Immature natural killer cell (primary cell): ENCODE results near the gene RAD51B. TPM values are rescaled to one million over a fixed set of nuclear protein-coding genes. Genes with fewer than 3 reads are reported as not detected.

Experiments
- DNase-seq, 3 donors: peaks; one replicate each; pipeline ENCODE4 v3.0.0; 2022; ENCODE audit warnings: mixed read lengths in 1 of 3
- H3K27ac Mint-ChIP-seq, 6 donors: one replicate each; pipeline ENCODE4 v1.8.0; 2020; ENCODE audit warnings: mixed read lengths in 6 of 6, mild to moderate bottlenecking in 5 of 6, inconsistent platforms in 4 of 6, moderate library complexity in 3 of 6
- H3K27me3 Mint-ChIP-seq, 3 donors: one replicate each; pipeline ENCODE4 v1.8.0; 2020 to 2021; ENCODE audit warnings: low read depth in 3 of 3, mild to moderate bottlenecking in 3 of 3, mixed read lengths in 3 of 3, moderate library complexity in 3 of 3, inconsistent platforms in 1 of 3
- H3K36me3 Mint-ChIP-seq, 3 donors: one replicate each; pipeline ENCODE4 v1.8.0; 2020; ENCODE audit warnings: mixed read lengths in 3 of 3, inconsistent platforms in 2 of 3, mild to moderate bottlenecking in 2 of 3
- H3K4me1 Mint-ChIP-seq, 2 donors: one replicate each; pipeline ENCODE4 v1.8.0; 2020; ENCODE audit warnings: inconsistent platforms in 2 of 2, mild to moderate bottlenecking in 2 of 2, mixed read lengths in 2 of 2, moderate library complexity in 1 of 2
- H3K4me3 Mint-ChIP-seq, 5 donors: one replicate each; pipeline ENCODE4 v1.8.0; 2020; ENCODE audit warnings: mild to moderate bottlenecking in 5 of 5, mixed read lengths in 5 of 5, inconsistent platforms in 3 of 5, moderate library complexity in 3 of 5
- H3K9me3 Mint-ChIP-seq, 6 donors: one replicate each; pipeline ENCODE4 v1.8.0; 2020; ENCODE audit warnings: mild to moderate bottlenecking in 6 of 6, mixed read lengths in 6 of 6, inconsistent platforms in 4 of 6, moderate library complexity in 3 of 6
- polyA plus RNA-seq, 3 donors: library from polyadenylated mRNA; unstranded; fragments of 300-500 nt; fragmentation: Illumina TruSeq; gene quantifications; one replicate each; pipeline ENCODE4 v1.2.3, GENCODE V29; 2021

Gene RAD51B
- polyA plus RNA-seq, 3 donors from 2014 or later = 17.6 to 20.8 (median 17.7) TPM

DNA sequence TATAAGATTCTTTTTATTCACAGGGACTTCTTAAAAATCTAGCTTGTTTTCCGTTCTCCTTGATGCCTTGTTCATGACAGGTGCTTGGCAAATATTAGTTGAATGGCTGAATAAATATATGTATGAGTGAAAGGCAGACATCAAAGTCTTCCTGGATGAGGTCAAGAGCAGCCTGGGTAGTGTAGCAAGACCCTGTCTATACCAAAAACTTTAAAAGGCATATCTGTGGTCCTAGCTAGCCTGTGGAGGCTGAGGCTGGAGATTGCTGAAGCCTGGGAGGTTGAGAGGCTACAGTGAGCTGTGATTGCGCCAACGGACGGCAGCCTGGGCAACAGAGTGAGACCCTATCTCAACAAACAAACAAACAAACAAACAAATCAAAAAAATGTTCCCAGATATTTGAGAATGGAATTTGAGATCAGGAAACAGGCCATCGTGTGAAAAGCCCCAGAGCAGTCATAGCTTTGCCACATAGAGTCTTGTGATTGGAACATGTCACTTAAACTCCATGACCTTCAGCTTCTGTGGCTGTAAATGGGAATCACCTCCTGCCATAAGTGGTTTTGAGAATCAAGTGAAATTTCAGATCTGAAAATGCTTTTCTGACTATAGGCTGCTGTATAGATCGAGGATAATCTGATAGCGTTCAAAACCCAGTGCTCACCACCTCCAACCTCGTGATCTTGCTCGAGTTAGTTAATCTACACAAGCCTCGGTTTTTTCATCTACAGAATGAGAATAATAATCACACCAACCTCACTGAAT is 908.9 kb downstream of the RAD51B start:
- Mint-ChIP-seq H3K4me1 (peaks cover 16 to 29% of the 10 kb centered on the region in 2 donors), H3K27me3 (peaks cover 0 to 4% (median 0%) of the 10 kb centered on the region in 3 donors), H3K4me3 (no peak overlapping the region), H3K36me3 (no peaks in the 10 kb centered on the region), H3K9me3 (no peaks in the 10 kb centered on the region), H3K27ac (no peak overlapping the region)
- DNase-seq = no peak

DNA sequence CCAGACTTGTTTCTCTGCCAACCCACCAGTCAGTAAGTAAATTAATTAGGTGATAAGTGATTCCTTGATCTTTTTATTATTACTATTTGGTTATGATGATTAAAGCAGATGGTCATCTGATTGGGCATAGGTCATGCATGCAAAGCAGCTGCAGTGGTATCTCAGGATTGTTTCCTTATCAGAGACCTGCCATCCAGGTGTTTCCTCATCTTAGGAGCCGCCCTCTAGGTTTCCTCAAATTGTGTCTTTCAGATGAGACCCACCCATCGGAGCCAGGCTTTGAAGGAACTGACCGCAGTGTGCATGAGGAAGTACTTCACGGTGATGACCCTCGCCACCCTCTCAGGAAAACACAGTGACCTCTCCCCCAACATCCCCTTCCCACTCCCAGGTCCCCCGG is 910.0 kb downstream of the RAD51B start:
- Mint-ChIP-seq H3K4me3 (no peak overlapping the region), H3K27ac (no peak overlapping the region), H3K9me3 (no peaks in the 10 kb centered on the region), H3K27me3 (peaks cover 0 to 4% (median 0%) of the 10 kb centered on the region in 3 donors), H3K4me1 (peaks cover 26 to 39% of the 10 kb centered on the region in 2 donors), H3K36me3 (no peaks in the 10 kb centered on the region)
- DNase-seq = no peak

DNA sequence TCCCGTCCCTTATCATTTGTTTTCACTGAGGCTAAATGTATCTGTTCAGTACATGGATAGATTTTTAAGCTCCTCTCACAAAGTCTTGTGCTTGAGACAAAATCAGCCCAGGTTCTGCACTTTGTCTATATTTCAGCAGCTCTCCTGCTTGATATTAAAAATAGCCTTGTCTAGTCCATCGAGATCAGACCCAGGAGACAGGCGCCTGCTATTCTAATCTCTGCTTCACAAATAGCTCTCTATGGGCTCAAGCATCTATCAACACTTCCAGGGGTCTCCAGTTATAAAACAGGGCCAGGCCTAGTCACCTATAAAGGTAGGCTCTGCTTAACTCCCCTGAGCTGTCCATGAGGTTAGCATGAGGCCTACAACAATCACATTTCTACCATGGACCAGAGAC is 910.8 kb downstream of the RAD51B start:
- H3K36me3 Mint-ChIP-seq = no peaks in the 10 kb centered on the region

DNA sequence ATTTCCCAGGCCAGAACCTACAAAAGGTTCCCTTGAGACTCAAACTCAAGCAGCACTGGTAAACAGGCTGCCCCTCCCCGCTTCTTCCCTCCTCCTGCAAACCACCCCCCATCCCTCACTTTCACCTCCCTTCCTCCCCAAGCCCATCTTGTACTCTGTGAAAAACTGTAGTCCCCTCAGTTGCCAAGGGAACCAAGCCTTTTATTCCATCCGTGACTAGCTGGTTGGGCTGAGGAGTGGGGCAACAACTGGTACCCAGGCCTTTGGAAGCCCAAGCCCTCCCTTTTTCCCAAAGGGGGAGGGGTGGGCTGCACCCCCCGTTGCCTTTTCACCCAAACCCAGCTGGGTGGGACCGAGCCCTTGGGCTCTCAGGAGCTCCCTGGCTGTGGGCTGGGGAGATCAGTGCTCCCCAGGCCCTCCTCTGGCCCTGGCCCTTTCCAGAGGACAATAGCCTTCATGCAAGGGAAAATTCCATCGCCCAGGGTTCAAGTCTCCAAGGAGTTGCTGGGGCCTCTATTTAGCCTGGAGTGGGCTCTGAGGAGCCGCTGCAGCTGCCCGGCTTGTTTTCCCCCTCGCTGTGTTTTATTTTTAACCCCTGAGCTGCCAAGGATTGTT is 911.3 kb downstream of the RAD51B start:
- no peaks in the 10 kb centered on the region for H3K9me3 Mint-ChIP-seq
- peaks cover 39 to 53% of the 10 kb centered on the region in 2 donors for H3K4me1 Mint-ChIP-seq
- H3K4me3 Mint-ChIP-seq = no peak overlapping the region
- H3K36me3 Mint-ChIP-seq = no peaks in the 10 kb centered on the region
- H3K27me3 Mint-ChIP-seq = peaks cover 0 to 3% (median 0%) of the 10 kb centered on the region in 3 donors
- DNase-seq = no peak
- H3K27ac Mint-ChIP-seq = no peak overlapping the region

More for the DNA sequence above, 910.8 kb downstream of the RAD51B start:
- Mint-ChIP-seq H3K27me3 (peaks cover 0 to 4% (median 0%) of the 10 kb centered on the region in 3 donors), H3K27ac (no peak overlapping the region), H3K4me1 (peaks cover 34 to 47% of the 10 kb centered on the region in 2 donors), H3K9me3 (no peaks in the 10 kb centered on the region), H3K4me3 (no peak overlapping the region)
- no peak for DNase-seq

DNA sequence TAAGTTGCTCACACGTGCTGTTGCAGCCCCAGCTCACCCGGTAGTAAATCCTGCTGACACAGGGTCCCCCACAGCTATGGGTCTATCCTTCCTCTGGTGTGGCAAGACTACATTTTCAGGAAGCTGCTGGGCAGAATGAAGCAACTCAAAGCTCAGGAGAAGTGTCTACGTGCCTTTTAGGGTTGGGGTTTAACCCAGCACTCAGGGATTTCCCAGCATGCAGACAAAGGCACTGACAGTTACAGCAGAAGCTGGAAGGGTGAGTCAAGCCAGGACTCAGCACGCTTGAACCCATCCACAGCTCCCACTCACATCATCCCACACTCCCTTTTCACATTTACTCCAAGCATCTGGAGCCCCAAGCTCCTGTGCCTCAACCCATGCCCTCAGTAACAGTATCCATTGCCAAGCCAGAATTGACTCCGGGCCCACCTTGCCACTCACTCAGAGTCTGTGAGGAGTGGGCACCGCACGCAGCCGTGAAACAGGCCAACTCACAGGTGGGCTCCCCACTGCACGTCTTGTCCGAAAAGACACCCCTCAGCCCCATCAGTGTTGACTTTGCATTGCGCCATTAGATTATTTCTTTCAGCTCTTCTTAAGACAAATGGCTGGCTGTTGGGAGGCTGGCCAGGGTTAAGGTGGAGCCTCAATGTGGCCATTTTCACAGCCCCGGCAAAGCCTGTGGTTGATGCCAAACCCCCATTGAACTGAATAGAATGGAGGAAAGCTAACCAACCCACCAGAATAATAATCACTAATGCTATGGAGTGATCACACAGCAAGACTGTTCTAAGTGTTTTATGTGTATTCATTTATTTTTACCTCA is 913.7 kb downstream of the RAD51B start:
- Mint-ChIP-seq H3K4me1 (peaks cover 46 to 50% of the 10 kb centered on the region in 2 donors), H3K27me3 (peaks cover 0 to 2% (median 0%) of the 10 kb centered on the region in 3 donors), H3K9me3 (no peaks in the 10 kb centered on the region), H3K4me3 (peak overlapping the region; percentile 2 to 51 (median 38)), H3K36me3 (no peaks in the 10 kb centered on the region), H3K27ac (peak overlapping the region; percentile 40 to 90 (median 74))
- DNase-seq = no peak

DNA sequence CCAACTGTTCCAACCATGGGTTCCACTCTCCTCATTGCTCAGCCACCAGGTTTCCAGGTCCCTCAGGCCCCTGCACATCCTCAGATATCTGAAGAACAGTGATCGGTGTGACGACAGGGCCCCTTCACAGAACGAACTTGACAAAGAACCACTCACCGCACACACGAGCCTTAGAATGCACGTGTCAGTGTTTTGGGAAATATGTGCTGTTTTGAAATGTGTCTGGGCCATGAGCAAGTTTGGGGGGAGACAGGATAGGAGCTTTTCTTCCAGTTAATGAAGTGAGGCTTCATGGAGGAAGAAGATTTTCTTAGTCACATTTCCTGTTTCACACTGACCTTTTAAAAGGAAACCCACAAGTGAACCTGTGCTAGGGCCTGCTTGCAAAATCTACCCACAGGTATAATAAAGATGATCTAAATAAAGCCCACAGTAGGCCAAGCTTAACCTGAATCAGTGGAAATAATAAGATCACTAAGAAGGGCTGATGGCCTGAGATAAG is 914.7 kb downstream of the RAD51B start:
- DNase-seq = peak; percentile 58 to 62 (median 59)
- no peaks in the 10 kb centered on the region for H3K9me3 Mint-ChIP-seq
- H3K27me3 Mint-ChIP-seq = peaks cover 0 to 1% (median 0%) of the 10 kb centered on the region in 3 donors
- H3K36me3 Mint-ChIP-seq = no peaks in the 10 kb centered on the region
- peaks cover 46 to 50% of the 10 kb centered on the region in 2 donors for H3K4me1 Mint-ChIP-seq
- peak overlapping the region; percentile 22 to 71 (median 65) for H3K4me3 Mint-ChIP-seq
- peak overlapping the region; percentile 54 to 90 (median 80) for H3K27ac Mint-ChIP-seq

DNA sequence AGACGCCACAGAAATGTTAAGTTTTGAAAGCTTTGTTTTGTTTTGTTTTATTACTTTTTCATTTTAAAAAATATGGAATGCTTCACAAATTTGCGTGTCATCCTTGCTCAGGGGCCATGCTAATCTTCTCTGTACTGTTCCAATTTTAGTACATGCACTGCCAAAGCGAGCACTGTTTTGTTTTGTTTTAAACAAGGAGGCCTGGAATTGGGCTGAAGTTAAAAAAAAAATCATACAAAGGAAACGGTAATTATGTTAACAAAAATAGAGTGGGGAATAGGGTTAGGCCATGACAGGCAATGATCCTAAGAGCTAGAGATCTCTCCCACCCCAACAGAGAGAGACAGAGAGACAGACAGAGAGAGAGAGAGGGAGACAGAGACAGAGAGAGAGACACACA is 916.3 kb downstream of the RAD51B start:
- peaks cover 0 to 5% (median 0%) of the 10 kb centered on the region in 3 donors for H3K36me3 Mint-ChIP-seq
- H3K27ac Mint-ChIP-seq = peak overlapping the region in 4 of 6 donors; percentile 7 to 68 (median 59)
- peaks cover 0 to 1% (median 0%) of the 10 kb centered on the region in 3 donors for H3K27me3 Mint-ChIP-seq
- no peak overlapping the region for H3K4me3 Mint-ChIP-seq
- H3K4me1 Mint-ChIP-seq = peaks cover 43 to 50% of the 10 kb centered on the region in 2 donors
- no peak for DNase-seq
- no peaks in the 10 kb centered on the region for H3K9me3 Mint-ChIP-seq

DNA sequence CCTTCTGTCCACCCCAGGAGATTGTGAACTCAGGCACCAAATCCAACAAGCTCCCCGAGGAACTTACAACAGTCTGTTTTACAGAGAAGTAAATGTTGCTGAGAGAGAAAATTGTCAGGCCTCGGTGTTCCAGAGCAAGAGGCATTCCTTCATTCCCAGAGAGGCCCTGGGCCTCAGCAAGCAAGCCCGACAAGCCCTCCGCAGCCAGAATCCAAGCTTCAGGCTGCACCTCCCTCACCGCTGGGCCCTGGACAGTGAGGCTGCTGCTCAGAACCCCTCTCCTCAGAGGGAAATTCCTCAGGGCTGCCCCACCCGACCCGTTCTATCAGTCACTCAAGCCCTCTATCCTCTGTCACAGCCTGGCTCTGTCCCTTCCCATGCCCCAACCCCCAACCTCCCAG is 916.9 kb downstream of the RAD51B start:
- Mint-ChIP-seq H3K4me3 (no peak overlapping the region), H3K27me3 (peaks cover 0 to 3% (median 0%) of the 10 kb centered on the region in 3 donors), H3K4me1 (peaks cover 43 to 50% of the 10 kb centered on the region in 2 donors)

DNA sequence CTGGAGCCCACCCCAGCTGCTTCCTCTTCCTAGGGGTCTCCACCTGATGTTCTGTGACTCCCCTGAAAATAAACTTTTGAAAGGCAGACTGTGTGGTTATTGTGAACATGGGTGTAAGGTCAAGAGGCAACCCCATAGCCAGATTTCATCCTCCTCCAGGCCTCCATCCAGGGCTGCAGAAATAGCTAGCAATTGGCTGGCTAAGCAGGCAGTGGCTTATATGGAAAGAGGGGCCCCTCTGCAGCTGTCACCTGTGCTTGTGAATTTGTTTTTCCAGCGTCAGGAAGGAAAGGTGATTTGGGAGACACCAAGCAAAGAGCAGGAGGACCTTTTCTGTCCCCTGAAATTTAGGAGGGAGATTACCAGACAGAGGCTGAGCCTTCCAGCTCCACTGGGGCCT is 917.5 kb downstream of the RAD51B start:
- peaks cover 0 to 5% (median 3%) of the 10 kb centered on the region in 3 donors for H3K36me3 Mint-ChIP-seq
- peaks cover 0 to 3% (median 0%) of the 10 kb centered on the region in 3 donors for H3K27me3 Mint-ChIP-seq
- peak overlapping the region in 1 of 6 donors; percentile 53 for H3K27ac Mint-ChIP-seq
- DNase-seq = no peak
- no peak overlapping the region for H3K4me3 Mint-ChIP-seq
- peaks cover 43 to 45% of the 10 kb centered on the region in 2 donors for H3K4me1 Mint-ChIP-seq
- no peaks in the 10 kb centered on the region for H3K9me3 Mint-ChIP-seq

More for the DNA sequence above, 916.9 kb downstream of the RAD51B start:
- Mint-ChIP-seq H3K9me3 (no peaks in the 10 kb centered on the region), H3K36me3 (peaks cover 0 to 5% (median 3%) of the 10 kb centered on the region in 3 donors), H3K27ac (peak overlapping the region in 3 of 6 donors; percentile 53 to 68 (median 65))
- DNase-seq = no peak

DNA sequence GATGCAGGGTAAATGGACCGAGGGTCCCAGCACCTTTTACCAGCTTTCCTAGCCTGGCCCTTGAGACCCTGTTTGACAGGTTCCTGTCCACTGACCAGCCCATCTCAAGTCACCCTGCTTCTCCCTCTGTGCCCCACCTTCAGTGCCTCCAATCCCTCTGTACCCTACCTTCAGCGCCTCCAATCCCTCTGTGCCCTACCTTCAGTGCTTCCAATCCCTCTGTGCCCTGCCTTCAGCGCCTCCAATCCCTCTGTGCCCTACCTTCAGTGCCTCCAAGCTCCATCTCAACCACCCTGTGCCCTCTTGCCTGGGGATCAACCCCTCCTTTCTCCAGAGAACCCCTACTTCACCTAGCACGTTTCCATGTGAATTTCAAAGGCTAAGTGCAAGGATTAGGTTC is 919.0 kb downstream of the RAD51B start:
- peaks cover 0 to 5% (median 3%) of the 10 kb centered on the region in 3 donors for H3K36me3 Mint-ChIP-seq
- no peak for DNase-seq
- no peak overlapping the region for H3K27ac Mint-ChIP-seq
- no peak overlapping the region for H3K4me3 Mint-ChIP-seq
- peaks cover 0 to 3% (median 0%) of the 10 kb centered on the region in 3 donors for H3K27me3 Mint-ChIP-seq
- no peaks in the 10 kb centered on the region for H3K9me3 Mint-ChIP-seq
- H3K4me1 Mint-ChIP-seq = peaks cover 31 to 33% of the 10 kb centered on the region in 2 donors

DNA sequence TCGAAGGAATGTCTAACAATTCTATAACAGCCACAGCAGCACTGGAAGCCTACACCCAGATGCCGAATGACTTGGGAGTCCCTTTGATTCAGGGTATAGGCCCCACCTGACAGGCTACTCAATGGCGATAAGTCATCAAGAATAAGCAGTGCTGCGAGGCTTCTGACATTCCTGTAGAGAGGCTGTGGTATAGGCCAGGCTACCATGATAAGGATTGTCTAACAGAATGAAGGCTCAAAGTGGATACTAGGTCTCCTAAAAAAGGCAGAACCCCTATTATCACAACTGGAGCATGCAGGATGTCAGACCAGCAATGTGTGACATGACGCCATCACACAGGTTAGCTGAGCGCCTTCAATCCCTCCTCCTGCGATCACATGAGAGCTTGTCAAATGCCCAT is 920.1 kb downstream of the RAD51B start:
- H3K36me3 Mint-ChIP-seq = peaks cover 0 to 8% (median 3%) of the 10 kb centered on the region in 3 donors
- no peak overlapping the region for H3K4me3 Mint-ChIP-seq
- H3K4me1 Mint-ChIP-seq = peaks cover 19 to 22% of the 10 kb centered on the region in 2 donors
- no peak overlapping the region for H3K27ac Mint-ChIP-seq
- peaks cover 0 to 3% (median 2%) of the 10 kb centered on the region in 3 donors for H3K27me3 Mint-ChIP-seq
- no peak for DNase-seq
- H3K9me3 Mint-ChIP-seq = no peaks in the 10 kb centered on the region

DNA sequence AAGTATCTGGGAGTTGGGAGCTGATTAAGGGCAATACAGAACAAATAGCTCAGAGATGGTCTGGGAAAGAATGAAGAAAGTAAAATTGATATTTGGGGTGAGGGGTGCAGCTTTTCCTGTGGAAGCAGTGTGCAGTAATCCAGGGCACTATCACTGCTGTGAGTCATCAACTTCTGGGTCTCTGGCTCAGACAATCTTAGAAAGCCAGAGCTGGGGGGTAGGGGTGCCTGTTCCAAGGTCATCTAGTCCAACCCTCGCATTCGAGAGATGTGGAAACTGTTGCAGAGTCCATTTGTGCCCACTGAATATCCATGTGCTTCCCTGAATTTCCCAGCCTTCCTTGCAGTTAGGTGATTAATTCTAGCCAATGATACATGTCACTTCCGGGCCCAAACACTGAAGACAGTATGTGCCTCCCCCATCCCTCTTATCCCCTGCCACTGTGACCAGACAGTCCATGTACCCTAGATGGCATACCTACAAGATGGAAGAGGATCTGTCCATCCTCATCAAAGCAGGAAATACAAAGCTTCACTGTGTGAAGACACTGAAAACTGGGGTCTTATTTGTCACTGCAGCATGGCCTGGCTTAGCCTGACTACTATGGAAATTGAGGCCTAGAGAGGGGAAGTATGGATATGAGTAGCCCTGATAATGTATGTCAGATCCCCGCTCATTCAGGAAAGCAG is 921.4 kb downstream of the RAD51B start:
- Mint-ChIP-seq H3K9me3 (no peaks in the 10 kb centered on the region), H3K4me3 (no peak overlapping the region), H3K27me3 (peaks cover 0 to 6% (median 2%) of the 10 kb centered on the region in 3 donors), H3K4me1 (peaks cover 7 to 10% of the 10 kb centered on the region in 2 donors), H3K27ac (no peak overlapping the region), H3K36me3 (peaks cover 0 to 8% (median 3%) of the 10 kb centered on the region in 3 donors)
- DNase-seq = no peak

DNA sequence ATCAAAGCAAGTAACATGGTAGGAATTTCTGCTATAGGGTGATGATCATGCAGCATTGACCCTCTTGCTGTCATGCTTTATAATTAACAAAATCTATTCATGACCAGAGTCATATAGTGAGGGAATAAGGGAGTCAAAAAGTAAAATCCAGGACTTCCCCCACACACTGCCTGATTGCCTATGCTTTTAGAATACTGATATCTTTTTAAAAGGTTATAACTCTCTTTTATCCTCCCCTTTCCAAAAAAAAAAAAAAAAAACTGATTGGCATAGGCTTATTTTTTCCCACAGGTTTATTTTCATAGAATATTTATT is 921.9 kb downstream of the RAD51B start:
- peaks cover 0 to 6% (median 2%) of the 10 kb centered on the region in 3 donors for H3K27me3 Mint-ChIP-seq
- no peak for DNase-seq
- H3K27ac Mint-ChIP-seq = no peak overlapping the region
- H3K4me3 Mint-ChIP-seq = no peak overlapping the region
- H3K9me3 Mint-ChIP-seq = no peaks in the 10 kb centered on the region
- peaks cover 2 to 5% of the 10 kb centered on the region in 2 donors for H3K4me1 Mint-ChIP-seq
- H3K36me3 Mint-ChIP-seq = peaks cover 0 to 8% (median 3%) of the 10 kb centered on the region in 3 donors
